ENCODE results near the gene USP5. TPM values are rescaled to one million over a fixed set of nuclear protein-coding genes. Genes with fewer than 3 reads are reported as not detected.

The USP5 gene
- total and polyA plus RNA-seq, 5 experiments from 2014 or later = 55.3 to 78.9 (median 69.2) TPM

DNA sequence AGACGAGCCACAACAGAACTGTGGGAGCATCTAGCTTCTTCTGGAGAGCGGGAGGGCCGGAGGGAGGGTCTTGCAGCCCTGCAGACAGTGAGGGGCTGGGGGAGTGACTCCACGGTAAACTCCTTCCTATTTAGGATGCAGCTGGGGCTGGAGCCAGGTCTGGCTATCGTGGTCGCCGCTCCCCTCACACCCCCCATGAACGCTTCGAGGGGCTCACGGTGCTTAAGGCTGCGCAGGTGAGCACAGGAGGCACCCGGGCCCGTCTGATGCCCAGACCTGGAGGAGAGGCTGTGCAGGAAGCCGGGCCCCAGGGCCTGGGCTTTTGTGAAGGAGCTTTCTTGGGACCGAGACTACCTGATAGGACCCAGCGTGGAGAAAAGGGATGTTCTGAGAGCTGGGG lies 15.1 kb upstream of the USP5 start:
- POLR2A ChIA-PET = interaction anchor here (0.7 to 1.3 kb wide), 3 partner anchors 8 to 366 kb away, joined by 3 to 4 read pairs (median 3); partner anchors contain the start of genes P3H3 and VAMP1
- Mint-ChIP-seq H3K27me3 (no peaks in the 10 kb centered on the region), H3K4me1 (peaks cover 0 to 5% (median 3%) of the 10 kb centered on the region in 4 donors), H3K9me3 (no peaks in the 10 kb centered on the region), H3K36me3 (peaks cover 0 to 2% (median 0%) of the 10 kb centered on the region in 3 donors), H3K27ac (peak overlapping the region in 1 of 10 donors; percentile 22), H3K4me3 (no peak overlapping the region)
- DNase-seq (no peak), ATAC-seq (no peak)

DNA sequence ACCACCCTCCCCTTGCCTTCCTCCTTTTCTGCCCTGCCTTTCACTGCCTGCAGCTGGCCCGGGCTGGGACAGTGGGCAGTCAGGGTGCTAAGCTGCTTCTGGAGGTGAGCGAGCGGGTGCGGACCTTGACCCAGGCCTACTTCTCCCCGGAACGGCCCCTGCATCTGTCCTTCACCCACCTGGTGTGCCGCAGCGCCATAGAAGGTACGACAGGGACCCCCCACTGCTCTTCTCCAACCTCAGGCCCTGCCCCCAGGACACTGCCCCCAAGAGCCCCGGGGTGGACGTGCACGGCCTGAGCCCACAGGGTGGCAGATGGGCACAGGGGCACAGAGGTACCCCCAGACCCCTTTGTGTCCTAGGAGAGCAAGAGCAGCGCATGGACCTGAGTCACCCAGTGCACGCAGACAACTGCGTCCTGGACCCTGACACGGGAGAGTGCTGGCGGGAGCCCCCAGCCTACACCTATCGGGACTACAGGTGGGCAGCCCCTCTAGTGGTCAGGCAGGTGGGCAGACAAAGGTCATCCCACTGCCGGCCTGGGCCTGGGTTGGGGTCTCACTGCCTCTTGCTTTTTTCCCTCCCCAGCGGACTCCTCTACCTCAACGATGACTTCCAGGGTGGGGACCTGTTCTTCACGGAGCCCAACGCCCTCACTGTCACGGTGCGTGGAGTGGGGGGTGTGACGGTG lies 14.4 kb upstream of the USP5 start:
- POLR2A ChIA-PET = interaction anchor here (1.3 kb wide), 1 partner anchor 9 kb away, joined by 4 read pairs; the partner anchor contains the start of gene P3H3
- Mint-ChIP-seq H3K27me3 (no peaks in the 10 kb centered on the region), H3K27ac (no peak overlapping the region), H3K4me1 (peaks cover 0 to 5% (median 3%) of the 10 kb centered on the region in 4 donors), H3K36me3 (peaks cover 0 to 2% (median 0%) of the 10 kb centered on the region in 3 donors), H3K9me3 (no peaks in the 10 kb centered on the region), H3K4me3 (no peak overlapping the region)
- ATAC-seq (no peak), DNase-seq (no peak)

DNA sequence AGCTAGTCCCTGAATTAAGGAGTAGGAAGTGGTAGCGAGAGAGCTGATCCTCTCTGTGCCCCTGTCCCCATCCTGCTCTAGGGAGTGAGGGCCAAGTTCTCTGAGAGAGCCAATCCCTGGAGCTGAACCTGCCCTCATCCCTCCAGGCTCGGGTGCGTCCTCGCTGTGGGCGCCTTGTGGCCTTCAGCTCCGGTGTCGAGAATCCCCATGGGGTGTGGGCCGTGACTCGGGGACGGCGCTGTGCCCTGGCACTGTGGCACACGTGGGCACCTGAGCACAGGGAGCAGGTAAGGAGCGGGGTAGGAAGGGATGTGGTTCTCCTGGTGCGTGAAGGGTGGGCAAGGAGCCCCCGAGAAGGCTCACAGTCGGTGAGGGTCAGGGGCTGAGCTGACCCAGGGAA lies 13.1 kb upstream of the USP5 start:
- Mint-ChIP-seq H3K27me3 (no peaks in the 10 kb centered on the region), H3K4me1 (peaks cover 0 to 5% (median 3%) of the 10 kb centered on the region in 4 donors), H3K27ac (no peak overlapping the region), H3K4me3 (no peak overlapping the region), H3K9me3 (no peaks in the 10 kb centered on the region), H3K36me3 (peaks cover 0 to 2% (median 0%) of the 10 kb centered on the region in 3 donors)
- POLR2A ChIA-PET = interaction anchor here (1.2 kb wide), 1 partner anchor 12 kb away, joined by 3 read pairs; the partner anchor contains the start of gene CDCA3
- no peak for ATAC-seq
- DNase-seq = no peak

DNA sequence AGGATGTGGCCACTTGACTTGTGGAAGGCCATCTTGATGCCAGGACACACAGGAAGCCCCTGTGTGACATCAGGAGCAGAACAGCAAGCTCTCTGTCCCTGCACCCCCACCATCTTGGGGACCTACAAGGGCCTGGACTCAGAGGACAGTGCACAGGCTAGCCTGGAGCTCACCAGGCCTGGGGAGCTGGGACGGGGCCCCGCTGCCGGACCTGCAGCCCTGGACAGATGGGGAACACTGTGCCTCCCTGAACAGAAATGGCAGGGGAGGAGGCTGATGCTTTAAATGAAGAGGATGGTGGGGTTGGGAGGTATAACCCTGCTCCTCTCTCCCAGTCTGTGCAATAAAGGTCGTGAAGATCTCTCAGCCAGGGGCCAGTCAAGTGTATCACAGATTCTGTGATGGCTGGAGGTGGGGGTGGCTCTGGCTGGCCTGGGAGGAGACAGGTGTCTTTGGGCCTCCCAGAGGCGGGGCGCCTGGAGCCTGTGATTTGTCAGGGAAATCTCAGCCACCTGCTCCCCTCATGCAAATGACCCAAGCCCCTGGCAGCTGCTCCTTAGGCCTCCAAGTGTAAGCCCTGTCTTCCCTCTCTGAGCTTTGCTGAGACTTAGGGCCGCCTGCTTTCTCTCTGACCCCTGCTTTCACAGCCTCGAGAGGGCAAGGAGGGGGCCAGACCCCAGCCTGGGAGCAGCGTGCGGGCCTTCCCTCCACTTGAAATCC lies 12.3 kb upstream of the USP5 start:
- POLR2A ChIA-PET = interaction anchor here (1.2 to 2.0 kb wide), 2 partner anchors 9 to 12 kb away, joined by 3 to 4 read pairs; partner anchors contain the start of gene CDCA3
- Mint-ChIP-seq H3K9me3 (no peaks in the 10 kb centered on the region), H3K27ac (peak overlapping the region in 1 of 10 donors; percentile 56), H3K27me3 (no peaks in the 10 kb centered on the region), H3K4me1 (peaks cover 0 to 5% (median 3%) of the 10 kb centered on the region in 4 donors), H3K36me3 (no peaks in the 10 kb centered on the region), H3K4me3 (no peak overlapping the region)
- DNase-seq (no peak), ATAC-seq (no peak)

DNA sequence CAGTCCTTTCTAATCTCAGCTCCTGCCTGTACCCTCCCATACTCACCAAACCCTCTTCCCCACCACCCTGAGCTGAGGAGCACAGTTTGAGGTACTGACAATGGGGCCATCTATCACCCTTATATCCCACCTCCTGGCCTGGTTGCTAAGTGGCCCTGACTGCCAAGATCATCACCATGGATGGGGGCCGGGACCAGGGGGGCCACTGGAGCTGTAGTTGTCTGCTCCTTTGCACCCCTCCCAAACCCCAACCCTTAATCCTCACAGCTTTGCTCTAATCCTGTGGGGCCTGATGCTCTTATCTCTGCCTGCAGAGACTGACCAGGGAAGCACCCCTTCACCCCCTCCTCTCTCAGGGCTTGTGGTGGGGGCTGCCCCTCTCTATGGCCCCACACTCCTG lies 11.6 kb upstream of the USP5 start:
- Mint-ChIP-seq H3K36me3 (no peaks in the 10 kb centered on the region), H3K9me3 (no peaks in the 10 kb centered on the region), H3K4me3 (no peak overlapping the region), H3K27ac (no peak overlapping the region), H3K4me1 (peaks cover 0 to 5% (median 3%) of the 10 kb centered on the region in 4 donors), H3K27me3 (no peaks in the 10 kb centered on the region)
- POLR2A ChIA-PET = interaction anchor here (1.2 to 2.0 kb wide), 2 partner anchors 9 to 11 kb away, joined by 3 to 4 read pairs; partner anchors contain the start of gene CDCA3
- ATAC-seq = no peak
- DNase-seq = no peak

DNA sequence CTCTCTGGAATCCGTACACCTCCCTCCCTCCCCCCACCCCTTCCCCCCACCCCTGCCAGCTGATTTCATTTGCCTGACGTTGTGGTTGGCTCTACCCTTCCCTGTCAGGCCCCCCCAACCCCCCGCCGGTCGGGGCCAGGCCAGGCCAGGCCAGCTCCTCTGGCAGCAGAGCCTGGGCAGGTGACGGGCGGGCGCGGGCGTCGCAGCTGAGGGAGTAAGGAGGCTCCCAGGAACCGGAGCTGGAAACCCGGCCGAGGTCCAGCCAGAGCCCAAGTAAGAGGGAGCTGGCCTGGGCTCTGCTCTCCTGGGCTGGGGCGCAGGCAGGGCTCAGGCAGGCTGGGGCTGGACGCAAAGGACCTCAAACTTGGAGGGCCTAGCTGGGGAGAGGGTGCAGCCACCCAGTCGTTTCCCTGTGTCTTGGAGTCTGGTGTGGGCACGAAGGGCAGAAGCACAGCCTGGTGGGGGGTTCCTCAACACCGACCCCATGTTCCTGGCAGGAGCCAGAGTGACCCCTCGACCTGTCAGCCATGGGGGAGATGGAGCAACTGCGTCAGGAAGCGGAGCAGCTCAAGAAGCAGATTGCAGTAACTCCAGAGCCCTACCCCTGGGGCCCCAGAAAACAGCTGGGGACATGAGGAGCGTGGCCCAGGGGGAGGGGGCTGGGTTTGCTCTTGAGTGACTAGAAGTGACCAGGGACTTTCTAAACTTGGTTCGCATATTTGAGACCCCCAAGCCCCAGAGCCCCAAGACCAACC lies 11.0 kb upstream of the USP5 start, which contains the start of gene GNB3:
Gene GNB3 (plus strand): TSS at position 165 of the 755 bp plus-strand sequence. CDS start 363 bp downstream, at position 528.
- DNase-seq (no peak), ATAC-seq (no peak)
- H3K36me3 Mint-ChIP-seq = peaks cover 0 to 2% (median 0%) of the 10 kb centered on the region in 3 donors
- H3K27ac Mint-ChIP-seq = no peak within 1 kb of the TSS
- H3K4me1 Mint-ChIP-seq = peaks cover 0 to 1% (median 0%) of the 10 kb centered on the region in 4 donors
- H3K27me3 Mint-ChIP-seq = no peaks in the 10 kb centered on the region
- H3K9me3 Mint-ChIP-seq = no peaks in the 10 kb centered on the region
- H3K4me3 Mint-ChIP-seq = no peak within 1 kb of the TSS
- POLR2A ChIA-PET = interaction anchor here (2.0 kb wide), 1 partner anchor 8 kb away, joined by 4 read pairs; no protein-coding TSS in a partner anchor

DNA sequence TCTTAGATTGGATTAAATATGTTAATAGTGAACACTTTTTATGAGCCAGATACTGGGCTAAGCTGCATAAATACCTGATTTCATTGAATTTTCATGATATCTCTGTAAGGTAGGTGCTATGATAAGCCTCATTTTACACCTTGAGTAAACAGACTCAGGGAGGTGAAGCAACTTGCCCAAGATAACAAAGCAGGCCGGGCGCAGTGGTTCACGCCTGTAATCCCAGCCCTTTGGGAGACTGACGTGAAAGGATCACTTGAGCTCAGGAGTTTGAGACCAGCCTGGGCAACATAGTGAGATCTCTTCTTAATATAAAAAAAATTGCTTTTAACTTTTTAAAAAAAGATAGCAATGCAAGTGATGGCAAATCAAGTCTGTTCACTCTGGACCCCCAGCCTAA lies 9.9 kb upstream of the USP5 start:
- Mint-ChIP-seq H3K4me3 (no peak overlapping the region), H3K27ac (no peak overlapping the region), H3K27me3 (no peaks in the 10 kb centered on the region), H3K4me1 (no peaks in the 10 kb centered on the region), H3K36me3 (peaks cover 0 to 2% (median 0%) of the 10 kb centered on the region in 3 donors), H3K9me3 (no peaks in the 10 kb centered on the region)
- POLR2A ChIA-PET = interaction anchor here (1.2 to 1.5 kb wide), 2 partner anchors 12 to 55 kb away, joined by 3 read pairs; no protein-coding TSS in a partner anchor
- DNase-seq = no peak
- ATAC-seq = no peak

DNA sequence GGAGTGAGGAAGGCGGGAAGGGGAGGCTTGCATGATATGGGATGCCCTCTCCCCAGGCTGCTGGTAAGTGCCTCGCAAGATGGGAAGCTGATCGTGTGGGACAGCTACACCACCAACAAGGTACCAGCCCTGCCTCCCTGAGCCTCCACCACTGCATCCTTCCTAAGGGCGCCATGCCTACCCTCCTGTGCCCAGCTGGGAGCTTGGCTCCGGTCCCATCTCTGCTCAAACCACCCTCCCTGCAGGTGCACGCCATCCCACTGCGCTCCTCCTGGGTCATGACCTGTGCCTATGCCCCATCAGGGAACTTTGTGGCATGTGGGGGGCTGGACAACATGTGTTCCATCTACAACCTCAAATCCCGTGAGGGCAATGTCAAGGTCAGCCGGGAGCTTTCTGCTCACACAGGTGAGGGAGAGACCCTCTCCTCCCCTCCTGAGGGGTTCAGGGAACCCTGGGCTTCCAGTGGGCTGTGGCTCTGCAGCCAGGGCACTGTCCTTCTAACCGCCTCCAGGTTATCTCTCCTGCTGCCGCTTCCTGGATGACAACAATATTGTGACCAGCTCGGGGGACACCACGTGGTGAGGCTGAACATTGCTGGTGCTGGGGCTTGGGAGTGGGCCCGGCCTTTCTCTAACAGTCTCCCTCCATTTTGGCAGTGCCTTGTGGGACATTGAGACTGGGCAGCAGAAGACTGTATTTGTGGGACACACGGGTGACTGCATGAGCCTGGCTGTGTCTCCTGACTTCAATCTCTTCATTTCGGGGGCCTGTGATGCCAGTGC lies 8.6 kb upstream of the USP5 start:
- ATAC-seq (no peak), DNase-seq (no peak)
- Mint-ChIP-seq H3K9me3 (no peaks in the 10 kb centered on the region), H3K36me3 (peaks cover 0 to 2% (median 0%) of the 10 kb centered on the region in 3 donors), H3K27me3 (no peaks in the 10 kb centered on the region), H3K27ac (no peak overlapping the region), H3K4me1 (no peaks in the 10 kb centered on the region), H3K4me3 (no peak overlapping the region)
- POLR2A ChIA-PET = interaction anchor here (1.2 to 1.5 kb wide), 2 partner anchors 9 to 57 kb away, joined by 3 read pairs; partner anchors contain the start of gene USP5

DNA sequence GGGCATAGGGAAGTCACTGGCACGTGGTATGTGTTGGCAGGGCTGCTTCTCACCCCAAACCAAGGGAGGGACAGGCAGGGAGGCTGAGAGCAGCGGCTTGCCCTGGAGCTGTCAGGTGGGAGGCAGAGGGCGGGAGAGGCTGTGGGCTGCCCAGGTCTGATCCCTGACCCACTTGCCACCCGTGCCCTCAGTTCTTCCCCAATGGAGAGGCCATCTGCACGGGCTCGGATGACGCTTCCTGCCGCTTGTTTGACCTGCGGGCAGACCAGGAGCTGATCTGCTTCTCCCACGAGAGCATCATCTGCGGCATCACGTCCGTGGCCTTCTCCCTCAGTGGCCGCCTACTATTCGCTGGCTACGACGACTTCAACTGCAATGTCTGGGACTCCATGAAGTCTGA lies 6.6 kb upstream of the USP5 start:
- H3K9me3 Mint-ChIP-seq = no peaks in the 10 kb centered on the region
- no peak for ATAC-seq
- peaks cover 0 to 2% (median 0%) of the 10 kb centered on the region in 3 donors for H3K36me3 Mint-ChIP-seq
- no peaks in the 10 kb centered on the region for H3K27me3 Mint-ChIP-seq
- H3K4me1 Mint-ChIP-seq = peaks cover 0 to 2% (median 0%) of the 10 kb centered on the region in 4 donors
- H3K4me3 Mint-ChIP-seq = no peak overlapping the region
- POLR2A ChIA-PET = no interaction called here
- no peak overlapping the region for H3K27ac Mint-ChIP-seq
- DNase-seq = no peak

DNA sequence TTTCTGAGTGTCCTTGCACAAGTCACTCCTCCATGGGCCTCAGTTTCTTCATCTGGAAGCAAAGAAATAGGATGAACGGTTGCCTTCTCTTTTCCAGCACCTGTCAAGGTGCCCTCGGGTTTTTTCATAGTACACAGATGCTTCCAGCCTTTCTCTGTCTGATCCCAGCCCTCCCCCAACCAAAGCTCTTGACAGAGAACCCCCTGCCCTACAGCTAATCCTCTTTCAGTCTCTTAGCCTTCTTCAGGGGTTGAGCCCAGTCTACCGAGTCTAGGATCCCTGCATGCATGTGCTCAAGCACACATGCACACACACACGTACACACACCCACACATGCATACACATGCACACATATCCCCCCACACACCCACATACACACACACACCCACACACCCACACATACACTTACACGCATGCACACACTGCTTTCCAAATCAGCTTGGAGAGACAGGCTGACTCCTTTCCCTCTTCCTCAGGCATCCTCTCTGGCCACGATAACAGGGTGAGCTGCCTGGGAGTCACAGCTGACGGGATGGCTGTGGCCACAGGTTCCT lies 5.6 kb upstream of the USP5 start:
- H3K27ac Mint-ChIP-seq = no peak overlapping the region
- POLR2A ChIA-PET = no interaction called here
- ATAC-seq (no peak), DNase-seq (no peak)
- no peaks in the 10 kb centered on the region for H3K27me3 Mint-ChIP-seq
- H3K4me3 Mint-ChIP-seq = no peak overlapping the region
- peaks cover 0 to 2% (median 0%) of the 10 kb centered on the region in 3 donors for H3K36me3 Mint-ChIP-seq
- peaks cover 3 to 6% (median 5%) of the 10 kb centered on the region in 4 donors for H3K4me1 Mint-ChIP-seq
- H3K9me3 Mint-ChIP-seq = no peaks in the 10 kb centered on the region

DNA sequence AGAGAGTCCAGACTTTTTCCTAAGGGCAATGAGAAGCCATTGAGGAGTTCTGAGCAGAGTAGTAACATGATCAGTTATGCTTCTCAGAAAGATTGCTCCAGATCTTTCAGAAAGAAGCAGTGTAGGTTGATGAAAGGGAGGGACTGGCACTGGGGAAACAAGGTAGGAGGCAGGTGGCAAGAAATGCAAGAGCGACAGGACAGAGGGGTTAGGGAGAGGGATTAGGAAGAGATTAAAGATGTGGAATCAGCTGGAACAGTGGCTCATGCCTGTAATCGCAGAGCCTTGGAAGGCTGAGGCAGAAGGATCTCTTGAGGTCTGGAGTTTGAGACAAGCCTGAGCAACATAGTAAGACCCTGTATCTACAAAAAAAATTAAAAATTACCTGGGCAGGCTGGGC lies 4.3 kb upstream of the USP5 start:
- Mint-ChIP-seq H3K27ac (no peak overlapping the region), H3K4me1 (peaks cover 6 to 9% (median 7%) of the 10 kb centered on the region in 4 donors), H3K9me3 (no peaks in the 10 kb centered on the region), H3K27me3 (no peaks in the 10 kb centered on the region), H3K36me3 (peaks cover 0 to 2% (median 0%) of the 10 kb centered on the region in 3 donors), H3K4me3 (no peak overlapping the region)
- no peak for ATAC-seq
- DNase-seq = no peak
- POLR2A ChIA-PET = no interaction called here
